GM10248 (cell line): ENCODE results near the gene SLC25A21.

Source experiments
- CTCF ChIA-PET: fragments of 300-600 bp; sonication (Branson Sonifier 250); formaldehyde crosslinking; extraction: SDS; loops from one replicate; lab custom pipeline; 2021; ENCODE audit warnings: antibody characterized with exemption; lab: Yijun Ruan, JAX
- POLR2A ChIA-PET: fragments of 350-650 bp; sonication (Branson Sonifier 250); formaldehyde crosslinking; extraction: SDS; loops from one replicate; lab custom pipeline; 2020; ENCODE audit warnings: antibody characterized with exemption; lab: Yijun Ruan, JAX
- DNase-seq: peaks from one replicate; pipeline ENCODE4 v3.0.0; 2012; ENCODE audit errors: extremely low spot score
- TF ChIP-seq, protein P1 (sequence below): IDR thresholded peaks from 2 replicates; pipeline ENCODE4 v1.5.1; 2012; ENCODE audit warnings: mild to moderate bottlenecking, low read depth; ENCODE audit errors: extremely low read depth, missing control alignments, control extremely low read depth

Gene SLC25A21

DNA sequence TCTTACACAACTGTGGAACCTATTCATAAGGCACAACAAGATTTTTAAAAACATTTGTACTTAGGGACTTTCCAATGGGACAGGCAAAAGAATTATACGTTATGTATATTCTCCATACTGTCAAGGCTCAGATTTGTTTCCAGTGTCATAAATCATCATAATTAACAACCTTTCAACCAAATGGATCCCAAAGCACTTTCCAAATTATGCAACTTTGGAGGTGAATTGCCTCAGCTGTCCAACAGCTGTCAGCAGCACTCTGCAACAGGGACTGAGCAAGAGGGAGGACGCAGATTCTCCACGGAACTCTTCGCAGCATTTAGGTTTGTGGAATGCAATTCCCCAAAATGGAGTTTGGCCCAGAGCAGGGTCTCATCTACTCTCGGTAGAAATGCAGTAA is 324.2 kb downstream of the SLC25A21 start:
- DNase-seq: no peak
- CTCF ChIA-PET: no interaction called here

GRCh38 chr14:36847366-36847765 is 325.0 kb downstream of the SLC25A21 start:
- POLR2A ChIA-PET: no interaction called here
- CTCF ChIA-PET: no interaction called here
- TF ChIP-seq, protein P1, sequence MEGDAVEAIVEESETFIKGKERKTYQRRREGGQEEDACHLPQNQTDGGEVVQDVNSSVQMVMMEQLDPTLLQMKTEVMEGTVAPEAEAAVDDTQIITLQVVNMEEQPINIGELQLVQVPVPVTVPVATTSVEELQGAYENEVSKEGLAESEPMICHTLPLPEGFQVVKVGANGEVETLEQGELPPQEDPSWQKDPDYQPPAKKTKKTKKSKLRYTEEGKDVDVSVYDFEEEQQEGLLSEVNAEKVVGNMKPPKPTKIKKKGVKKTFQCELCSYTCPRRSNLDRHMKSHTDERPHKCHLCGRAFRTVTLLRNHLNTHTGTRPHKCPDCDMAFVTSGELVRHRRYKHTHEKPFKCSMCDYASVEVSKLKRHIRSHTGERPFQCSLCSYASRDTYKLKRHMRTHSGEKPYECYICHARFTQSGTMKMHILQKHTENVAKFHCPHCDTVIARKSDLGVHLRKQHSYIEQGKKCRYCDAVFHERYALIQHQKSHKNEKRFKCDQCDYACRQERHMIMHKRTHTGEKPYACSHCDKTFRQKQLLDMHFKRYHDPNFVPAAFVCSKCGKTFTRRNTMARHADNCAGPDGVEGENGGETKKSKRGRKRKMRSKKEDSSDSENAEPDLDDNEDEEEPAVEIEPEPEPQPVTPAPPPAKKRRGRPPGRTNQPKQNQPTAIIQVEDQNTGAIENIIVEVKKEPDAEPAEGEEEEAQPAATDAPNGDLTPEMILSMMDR: no peak

More for the DNA sequence above, 324.2 kb downstream of the SLC25A21 start:
- TF ChIP-seq, protein P1: no peak
- POLR2A ChIA-PET: no interaction called here

GRCh38 chr14:36845356-36846012 is 326.9 kb downstream of the SLC25A21 start:
- ChIA-PET CTCF (no interaction called here), POLR2A (no interaction called here)
- TF ChIP-seq, protein P1: no peak
- DNase-seq: no peak

More at GRCh38 chr14:36847366-36847765, 325.0 kb downstream of the SLC25A21 start:
- DNase-seq: no peak

DNA sequence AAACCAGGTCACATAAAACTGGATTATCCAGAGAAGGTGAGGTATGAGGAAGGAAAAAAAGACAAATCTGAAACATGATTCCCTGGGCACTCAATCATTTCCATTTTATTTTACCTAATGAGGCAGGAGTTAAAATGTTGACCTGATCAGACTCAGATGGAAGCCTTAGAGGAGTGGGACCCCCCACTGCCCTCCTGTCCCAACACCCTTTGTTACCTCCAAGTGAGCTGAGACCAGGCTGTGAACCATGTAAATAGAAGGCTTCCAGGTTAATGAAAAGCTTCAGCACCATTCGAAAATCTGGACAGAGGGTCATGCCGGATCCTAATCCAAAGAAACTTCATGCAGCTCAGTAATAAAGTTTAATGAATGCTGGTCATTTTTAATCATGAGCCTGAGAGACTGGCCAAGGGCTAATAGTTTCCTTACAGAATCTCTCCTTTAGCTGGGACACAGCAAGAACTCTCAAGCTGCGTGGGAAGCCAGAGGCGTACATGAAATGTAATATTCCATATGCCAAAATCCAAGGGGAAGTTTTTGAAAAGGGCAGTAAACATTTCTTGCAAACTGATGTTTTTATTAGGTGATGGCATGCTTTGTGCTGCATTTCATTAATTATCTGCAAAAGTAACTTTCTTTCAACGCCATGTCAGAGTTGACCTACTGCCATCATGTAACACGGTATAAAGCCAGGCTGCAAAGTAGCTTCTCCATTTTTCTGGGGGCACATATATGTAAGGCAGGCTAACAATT is 327.8 kb downstream of the SLC25A21 start:
- CTCF ChIA-PET: interaction anchor here (1.4 kb wide), 1 partner anchor 17 kb away, joined by 3 read pairs; no protein-coding TSS in a partner anchor
- no peak for DNase-seq
- POLR2A ChIA-PET: no interaction called here
- TF ChIP-seq, protein P1: no peak

DNA sequence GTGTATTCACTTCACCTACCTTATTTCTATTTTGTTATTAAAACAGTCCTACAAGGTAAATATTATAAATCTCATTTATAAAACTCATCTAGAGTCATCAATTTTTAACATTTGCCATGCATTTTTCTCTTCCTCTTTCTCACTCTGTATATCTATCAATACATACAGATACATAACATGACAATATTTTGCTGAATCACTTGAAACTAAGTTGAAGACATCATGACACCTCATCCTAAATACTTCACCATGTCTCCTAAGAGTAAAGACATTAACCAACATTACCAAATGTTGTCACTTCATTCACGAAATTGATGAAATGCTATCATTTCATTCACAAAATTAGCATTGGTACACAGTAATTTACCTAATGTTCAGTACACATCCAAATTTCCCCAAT is 329.0 kb downstream of the SLC25A21 start:
- TF ChIP-seq, protein P1: no peak
- CTCF ChIA-PET: interaction anchor here (1.4 kb wide), 1 partner anchor 18 kb away, joined by 3 read pairs; no protein-coding TSS in a partner anchor
- POLR2A ChIA-PET: no interaction called here
- DNase-seq: no peak

DNA sequence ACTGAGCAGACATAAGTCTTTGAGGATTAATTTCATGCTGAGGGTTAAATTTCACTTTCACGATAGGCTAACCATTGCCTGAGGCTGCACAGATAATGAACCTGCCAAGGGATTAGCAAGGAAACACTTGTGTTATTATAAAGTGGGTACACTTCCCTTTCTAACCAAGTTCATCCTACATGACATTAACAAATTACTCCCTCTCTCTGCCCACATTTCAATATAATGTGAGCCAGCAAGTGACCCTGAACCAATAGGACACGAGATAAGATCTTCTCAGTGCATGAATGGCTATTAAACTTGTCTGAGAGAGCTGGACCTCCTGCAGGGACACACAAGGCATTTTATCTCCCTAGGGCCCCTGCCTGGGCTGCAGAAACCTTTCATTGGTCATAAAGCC is 337.3 kb downstream of the SLC25A21 start:
- DNase-seq: no peak
- POLR2A ChIA-PET: no interaction called here
- CTCF ChIA-PET: no interaction called here
- TF ChIP-seq, protein P1: no peak
